Astrocyte (in vitro differentiated cells and primary cell): ENCODE measurements around the gene LYPD4. TPM values are rescaled to one million over a fixed set of nuclear protein-coding genes. Genes with fewer than 3 reads are reported as not detected.

Experiments used
- DNase-seq: peaks from one replicate; pipeline ENCODE4 v3.0.0-alpha.2; 2010; ENCODE audit warnings: low read depth
- FAIRE-seq: peaks from 2 replicates; lab custom pipeline; 2011; peaks lifted over from hg19 to GRCh38; lab: Jason Lieb, UNC
- H2AFZ ChIP-seq: 2 replicates; pipeline ENCODE4 v1.6.0; 2012; ENCODE audit warnings: low read depth, low read length, inconsistent platforms
- H3K27ac ChIP-seq: 2 replicates; pipeline ENCODE4 v1.5.1; 2011; ENCODE audit warnings: low read depth, low read length, inconsistent platforms
- H3K27me3 ChIP-seq: 2 replicates; pipeline ENCODE4 v1.6.0; 2011; ENCODE audit warnings: low read length, inconsistent platforms; ENCODE audit not compliant: insufficient read depth
- H3K36me3 ChIP-seq: 2 replicates; pipeline ENCODE4 v1.5.1; 2011; ENCODE audit warnings: low read length, inconsistent platforms; ENCODE audit not compliant: insufficient read depth
- H3K4me1 ChIP-seq: 2 replicates; pipeline ENCODE4 v1.5.1; 2011; ENCODE audit warnings: low read length, inconsistent platforms; ENCODE audit not compliant: insufficient read depth
- H3K4me2 ChIP-seq: 2 replicates; pipeline ENCODE4 v1.6.0; 2012; ENCODE audit warnings: low read length, inconsistent platforms
- H3K4me3 ChIP-seq: 2 replicates; pipeline ENCODE4 v1.5.1; 2011; ENCODE audit warnings: low read depth, mild to moderate bottlenecking, low read length, inconsistent platforms; ENCODE audit not compliant: insufficient read depth
- H3K79me2 ChIP-seq: 2 replicates; pipeline ENCODE4 v1.6.0; 2012; ENCODE audit warnings: mild to moderate bottlenecking, low read length, inconsistent platforms; ENCODE audit not compliant: insufficient read depth
- H3K9ac ChIP-seq: 2 replicates; pipeline ENCODE4 v1.6.0; 2012; ENCODE audit warnings: mild to moderate bottlenecking, low read length, inconsistent platforms
- H3K9me3 ChIP-seq: 2 replicates; pipeline ENCODE4 v1.5.1; 2012; ENCODE audit warnings: low read depth, mild to moderate bottlenecking, low read length, inconsistent platforms; ENCODE audit not compliant: insufficient read depth
- H4K20me1 ChIP-seq: 2 replicates; pipeline ENCODE4 v1.6.0; 2012; ENCODE audit warnings: low read length, inconsistent platforms; ENCODE audit not compliant: insufficient read depth
- H3K27ac Mint-ChIP-seq: one replicate; pipeline ENCODE4 v1.8.0; 2021; ENCODE audit warnings: mild to moderate bottlenecking, mixed read lengths; ENCODE audit not compliant: unreplicated experiment
- H3K27me3 Mint-ChIP-seq: one replicate; pipeline ENCODE4 v1.8.0; 2021; ENCODE audit warnings: low read depth, mixed read lengths; ENCODE audit not compliant: unreplicated experiment
- H3K36me3 Mint-ChIP-seq: one replicate; pipeline ENCODE4 v1.8.0; 2021; ENCODE audit warnings: low read depth, mixed read lengths; ENCODE audit not compliant: unreplicated experiment
- H3K4me1 Mint-ChIP-seq: one replicate; pipeline ENCODE4 v1.8.0; 2021; ENCODE audit warnings: low read depth, mixed read lengths; ENCODE audit not compliant: unreplicated experiment
- H3K4me3 Mint-ChIP-seq: one replicate; pipeline ENCODE4 v1.8.0; 2021; ENCODE audit warnings: mild to moderate bottlenecking, moderate library complexity, mixed read lengths; ENCODE audit not compliant: unreplicated experiment
- H3K9me3 Mint-ChIP-seq: one replicate; pipeline ENCODE4 v1.8.0; 2021; ENCODE audit warnings: mild to moderate bottlenecking, mixed read lengths; ENCODE audit not compliant: unreplicated experiment
- CTCF ChIP-seq: IDR thresholded peaks from 2 replicates; pipeline ENCODE4 v1.5.1; 2011; ENCODE audit warnings: low read depth, mild to moderate bottlenecking, inconsistent platforms, low read length, moderate library complexity; ENCODE audit not compliant: insufficient read depth
- EZH2 ChIP-seq: IDR thresholded peaks from 2 replicates; pipeline ENCODE4 v1.6.1; 2012; ENCODE audit warnings: mild to moderate bottlenecking, low read length, inconsistent platforms; ENCODE audit not compliant: insufficient read depth
- total RNA-seq: library from RNA; stranded (reverse); gene quantifications from 2 replicates; pipeline ENCODE4 v1.2.1, GENCODE V29; 2021

The LYPD4 gene
- total RNA-seq, 1 donor from 2014 or later = not detected

- Mint-ChIP-seq H3K27me3 (peaks cover 44% of the 10 kb centered on the region), H3K4me1 (no peaks in the 10 kb centered on the region), H3K4me3 (no peak overlapping the region), H3K36me3 (no peaks in the 10 kb centered on the region), H3K27ac (no peak overlapping the region), H3K9me3 (peaks cover 3% of the 10 kb centered on the region)
- H2AFZ ChIP-seq = no peak overlapping the region
- no peaks in the 10 kb centered on the region for H3K4me1 ChIP-seq
- TF ChIP-seq CTCF = no peak
- TF ChIP-seq EZH2 = no peak
- H3K27me3 ChIP-seq = no peaks in the 10 kb centered on the region
- no peaks in the 10 kb centered on the region for H4K20me1 ChIP-seq
- H3K9me3 ChIP-seq = no peaks in the 10 kb centered on the region
- no peak overlapping the region for H3K4me2 ChIP-seq
- no peaks in the 10 kb centered on the region for H3K36me3 ChIP-seq
- DNase-seq (no peak), FAIRE-seq (no peak)
- H3K9ac ChIP-seq = no peak overlapping the region
- no peaks in the 10 kb centered on the region for H3K79me2 ChIP-seq
- H3K27ac ChIP-seq = no peak overlapping the region
- no peak overlapping the region for H3K4me3 ChIP-seq
These were observed 40.1 kb downstream of the LYPD4 start for GRCh38 chr19:41804336-41804735.

- Histone ChIP-seq H3K9me3 (no peaks in the 10 kb centered on the region), H3K9ac (no peak overlapping the region), H4K20me1 (no peaks in the 10 kb centered on the region), H3K4me1 (no peaks in the 10 kb centered on the region), H3K36me3 (no peaks in the 10 kb centered on the region), H3K27me3 (no peaks in the 10 kb centered on the region), H3K27ac (no peak overlapping the region), H3K4me3 (no peak overlapping the region), H2AFZ (no peak overlapping the region), H3K4me2 (no peak overlapping the region), H3K79me2 (no peaks in the 10 kb centered on the region)
- H3K27me3 Mint-ChIP-seq = peaks cover 42% of the 10 kb centered on the region
- no peak for DNase-seq
- H3K4me1 Mint-ChIP-seq = no peaks in the 10 kb centered on the region
- no peak for FAIRE-seq
- H3K9me3 Mint-ChIP-seq = peaks cover 3% of the 10 kb centered on the region
- TF ChIP-seq CTCF (no peak), EZH2 (no peak)
- no peak overlapping the region for H3K4me3 Mint-ChIP-seq
- H3K27ac Mint-ChIP-seq = no peak overlapping the region
- no peaks in the 10 kb centered on the region for H3K36me3 Mint-ChIP-seq
These were observed 41.7 kb downstream of the LYPD4 start for GRCh38 chr19:41802770-41803169.

GRCh38 chr19:41801792-41802211 is 42.7 kb downstream of the LYPD4 start:
- no peak overlapping the region for H3K27ac Mint-ChIP-seq

More at GRCh38 chr19:41801792-41802211, 42.7 kb downstream of the LYPD4 start:
- no peak for TF ChIP-seq CTCF
- TF ChIP-seq EZH2 = no peak
- no peak overlapping the region for H3K4me3 ChIP-seq
- no peak for DNase-seq
- Mint-ChIP-seq H3K27me3 (peaks cover 45% of the 10 kb centered on the region), H3K9me3 (peaks cover 3% of the 10 kb centered on the region), H3K4me1 (no peaks in the 10 kb centered on the region), H3K36me3 (no peaks in the 10 kb centered on the region), H3K4me3 (no peak overlapping the region)
- H3K36me3 ChIP-seq = no peaks in the 10 kb centered on the region
- no peaks in the 10 kb centered on the region for H3K4me1 ChIP-seq
- H2AFZ ChIP-seq = no peak overlapping the region
- H3K9ac ChIP-seq = no peak overlapping the region
- H3K79me2 ChIP-seq = no peaks in the 10 kb centered on the region
- FAIRE-seq = no peak
- H3K4me2 ChIP-seq = no peak overlapping the region
- H4K20me1 ChIP-seq = no peaks in the 10 kb centered on the region
- no peak overlapping the region for H3K27ac ChIP-seq
- no peaks in the 10 kb centered on the region for H3K27me3 ChIP-seq
- no peaks in the 10 kb centered on the region for H3K9me3 ChIP-seq
